K562 (cell line): ENCODE results near the gene TAL1. TPM values are rescaled to one million over a fixed set of nuclear protein-coding genes. Genes with fewer than 3 reads are reported as not detected.

Experiments used
- BHLHE40 ChIP-seq: IDR thresholded peaks from 2 replicates; pipeline ENCODE4 v1.6.1; 2011; ENCODE audit warnings: low read length, improper control_type of control experiment
- BRF1 ChIP-seq: IDR thresholded peaks from 3 replicates; pipeline ENCODE4 v1.6.1; 2011; ENCODE audit warnings: borderline replicate concordance, mild to moderate bottlenecking; ENCODE audit not compliant: insufficient read length; ENCODE audit errors: extremely low read depth
- CBX5 ChIP-seq: IDR thresholded peaks from 2 replicates; pipeline ENCODE4 v1.6.1; 2014; ENCODE audit warnings: low read depth, borderline replicate concordance
- CHD4 ChIP-seq: fragments of 200-600 bp; sonication (generic); IDR thresholded peaks from 3 replicates; pipeline ENCODE4 v1.6.1; 2012; ENCODE audit warnings: low read depth, mild to moderate bottlenecking, mixed read lengths, low read length, inconsistent platforms; ENCODE audit not compliant: insufficient read depth, insufficient replicate concordance, poor library complexity, severe bottlenecking
- CREB1 ChIP-seq, 2 experiments: sonication (generic) in 1 of 2; formaldehyde crosslinking in 1 of 2; IDR thresholded peaks; 2 replicates each; pipeline versions ENCODE4 v1.6.1 to v1.8.0; 2012 to 2022; ENCODE audit warnings: inconsistent platforms in 1 of 2, mild to moderate bottlenecking in 1 of 2, missing genetic modification reagents in 1 of 2, moderate library complexity in 1 of 2
- E2F3 ChIP-seq: fragments of 250-450 bp; sonication (Bioruptor Pico); IDR thresholded peaks from 2 replicates; pipeline ENCODE4 v1.4.0; 2020; ENCODE audit warnings: mild to moderate bottlenecking
- EWSR1 ChIP-seq: fragments of 450-650 bp; IDR thresholded peaks from 2 replicates; pipeline ENCODE4 v1.6.1; 2018; ENCODE audit warnings: borderline replicate concordance, mild to moderate bottlenecking, low read depth, moderate library complexity; ENCODE audit not compliant: partially characterized antibody
- GABPB2 ChIP-seq: fragments of 250-450 bp; sonication (Bioruptor Pico); conservative IDR thresholded peaks from 2 replicates; pipeline ENCODE4 v1.5.1; 2021; ENCODE audit warnings: mild to moderate bottlenecking
- HMG20A ChIP-seq: fragments of 450-650 bp; formaldehyde crosslinking; conservative IDR thresholded peaks from 2 replicates; pipeline ENCODE4 v1.4.0; 2020; ENCODE audit warnings: mild to moderate bottlenecking, mixed read lengths
- MCM5 ChIP-seq: fragments of 450-650 bp; IDR thresholded peaks from 2 replicates; pipeline ENCODE4 v1.6.1; 2016; ENCODE audit warnings: low read depth
- PHF8 ChIP-seq: fragments of 200-600 bp; sonication (generic); IDR thresholded peaks from 2 replicates; pipeline ENCODE4 v1.6.1; 2012; ENCODE audit warnings: mixed run types, mild to moderate bottlenecking, inconsistent platforms, low read length, moderate library complexity, borderline replicate concordance
- PML ChIP-seq: IDR thresholded peaks from 2 replicates; pipeline ENCODE4 v1.6.1; 2012; ENCODE audit warnings: low read length, inconsistent platforms
- RBM34 ChIP-seq: fragments of 200-400 bp; formaldehyde crosslinking; IDR thresholded peaks from 2 replicates; pipeline ENCODE4 v1.6.1; 2018; ENCODE audit warnings: low read length, borderline replicate concordance; ENCODE audit not compliant: insufficient read depth
- TCF7L2 ChIP-seq: fragments of 150-350 bp; IDR thresholded peaks from 2 replicates; pipeline ENCODE4 v1.6.1; 2016; ENCODE audit warnings: low read depth, mild to moderate bottlenecking, low read length, moderate library complexity
- ZNF41 ChIP-seq: fragments of 250-450 bp; sonication (Bioruptor Pico); conservative IDR thresholded peaks from 2 replicates; pipeline ENCODE4 v1.4.0; 2020; ENCODE audit warnings: mild to moderate bottlenecking
- ZNF830 ChIP-seq: fragments of 250-450 bp; sonication (Bioruptor Pico); IDR thresholded peaks from 2 replicates; pipeline ENCODE4 v1.5.0; 2021; ENCODE audit warnings: mild to moderate bottlenecking
- polyA plus RNA-seq, 8 experiments: library from polyadenylated mRNA; depleted of rRNA in 4 of 8; stranded (reverse) in 5 of 8; unstranded in 3 of 8; fragments of >200 nt; fragmentation: Nextera tagmentation in 2 of 8; fragmentation: Illumina TruSeq in 1 of 8; extraction: Ambion mirVana in 2 of 8; extraction: Trizol in 1 of 8; gene quantifications; 2 replicates each; pipeline versions ENCODE4 v1.2.1 to v1.2.3, GENCODE V29; 2011 to 2014; ENCODE audit warnings: inconsistent platforms in 1 of 8, missing spikeins in 1 of 8
- total RNA-seq, 7 experiments: library from RNA; depleted of rRNA in 6 of 7; stranded (reverse); fragments of >200 nt in 6 of 7; fragmentation: Illumina TruSeq in 2 of 7; extraction: Trizol in 2 of 7; gene quantifications; 2 replicates each; pipeline versions ENCODE4 v1.2.1 to v1.2.3, GENCODE V29; 2011 to 2021; ENCODE audit warnings: low replicate concordance in 1 of 7
- TF ChIP-seq, protein P1 (sequence below): sonication (generic); formaldehyde crosslinking; IDR thresholded peaks from 2 replicates; pipeline ENCODE4 v1.8.0; 2022; ENCODE audit warnings: mild to moderate bottlenecking, missing genetic modification reagents
- TF ChIP-seq, protein P2 (sequence below): sonication (generic); formaldehyde crosslinking; IDR thresholded peaks from 2 replicates; pipeline ENCODE4 v1.8.1; 2022; ENCODE audit warnings: missing genetic modification reagents
- TF ChIP-seq, protein P3 (sequence below): fragments of 250-450 bp; sonication (Bioruptor Pico); IDR thresholded peaks from 2 replicates; pipeline ENCODE4 v1.9.0; 2021; ENCODE audit warnings: mild to moderate bottlenecking
- TF ChIP-seq, protein P4 (sequence below), 2 experiments: fragments of 450-650 bp in 1 of 2; sonication (generic) in 1 of 2; formaldehyde crosslinking in 1 of 2; IDR thresholded peaks in 1 of 2; conservative IDR thresholded peaks in 1 of 2; 2 replicates each; pipeline versions ENCODE4 v1.6.1 to v1.8.1; 2016 to 2023; ENCODE audit warnings: mild to moderate bottlenecking in 2 of 2, moderate library complexity in 2 of 2, inconsistent platforms in 1 of 2, missing genetic modification reagents in 1 of 2
- TF ChIP-seq, protein P5 (sequence below): fragments of 250-450 bp; sonication (Bioruptor Pico); IDR thresholded peaks from 2 replicates; pipeline ENCODE4 v1.5.0; 2021; ENCODE audit warnings: mild to moderate bottlenecking, borderline replicate concordance

TAL1 gene
- total and polyA plus RNA-seq, 9 of the 15 experiments (the other 6 are each of a cell fraction or from before 2014, with no cell fraction given): 18.5 to 106 (median 59.7) TPM

DNA sequence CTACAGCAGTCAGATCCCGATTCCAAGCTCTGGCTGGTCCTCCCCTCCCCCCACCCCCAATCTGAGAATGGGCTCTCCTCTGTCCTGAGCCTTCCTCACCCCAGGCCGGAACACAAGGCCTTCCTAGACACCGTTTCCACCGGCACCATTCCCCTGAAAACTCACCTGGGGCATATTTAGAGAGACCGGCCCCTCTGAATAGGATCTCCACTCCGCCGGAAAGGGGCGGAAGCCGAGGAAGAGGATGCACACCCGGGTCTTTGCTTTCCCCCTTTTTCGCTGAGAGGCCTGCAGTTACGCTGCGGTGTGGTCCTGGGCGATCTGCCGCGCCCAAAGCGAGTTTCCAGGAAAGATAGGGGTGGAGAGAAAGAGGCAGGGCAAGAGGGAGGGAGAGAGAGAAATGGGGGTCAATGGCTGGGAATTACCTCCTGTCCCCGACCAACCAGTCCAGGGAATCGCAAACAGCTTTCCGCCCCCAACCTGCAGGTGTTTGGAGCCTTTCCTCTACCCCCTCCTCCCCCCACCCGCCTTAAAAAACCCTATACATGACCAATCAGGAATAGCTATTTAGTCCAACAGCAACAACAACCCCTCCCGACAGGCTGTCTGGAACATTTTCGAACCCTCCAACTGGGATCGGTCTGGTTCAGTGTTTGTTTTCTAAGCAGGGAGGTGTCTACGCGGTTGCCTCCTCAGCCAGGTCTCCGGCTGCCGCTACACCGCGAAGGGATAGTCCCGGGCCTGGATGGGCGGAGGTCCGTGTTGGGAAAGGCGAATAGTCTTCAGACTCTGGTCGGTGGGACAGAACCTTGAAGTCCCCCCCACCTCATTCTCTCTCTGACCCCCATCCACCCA is 2.8 kb downstream of the TAL1 start (continued):
- TF ChIP-seq CHD4: no peak
- TF ChIP-seq GABPB2: no peak
- TF ChIP-seq CBX5: no peak
- TF ChIP-seq TCF7L2: no peak
- TF ChIP-seq, protein P1, sequence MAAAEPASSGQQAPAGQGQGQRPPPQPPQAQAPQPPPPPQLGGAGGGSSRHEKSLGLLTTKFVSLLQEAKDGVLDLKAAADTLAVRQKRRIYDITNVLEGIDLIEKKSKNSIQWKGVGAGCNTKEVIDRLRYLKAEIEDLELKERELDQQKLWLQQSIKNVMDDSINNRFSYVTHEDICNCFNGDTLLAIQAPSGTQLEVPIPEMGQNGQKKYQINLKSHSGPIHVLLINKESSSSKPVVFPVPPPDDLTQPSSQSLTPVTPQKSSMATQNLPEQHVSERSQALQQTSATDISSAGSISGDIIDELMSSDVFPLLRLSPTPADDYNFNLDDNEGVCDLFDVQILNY: no peak
- TF ChIP-seq EWSR1: no peak
- no peak for TF ChIP-seq CREB1 (IDR thresholded peaks at IDR 0.05)
- 0 out of 2 replicates have a peak, but pooled peaks have one; percentile 23 for TF ChIP-seq CREB1 (CRISPR knock-in tag; IDR thresholded peaks at IDR 0.05)
- TF ChIP-seq RBM34: no peak
- TF ChIP-seq PHF8: peak; percentile 42; the same call in 1 of the 2 replicates
- TF ChIP-seq, protein P2, sequence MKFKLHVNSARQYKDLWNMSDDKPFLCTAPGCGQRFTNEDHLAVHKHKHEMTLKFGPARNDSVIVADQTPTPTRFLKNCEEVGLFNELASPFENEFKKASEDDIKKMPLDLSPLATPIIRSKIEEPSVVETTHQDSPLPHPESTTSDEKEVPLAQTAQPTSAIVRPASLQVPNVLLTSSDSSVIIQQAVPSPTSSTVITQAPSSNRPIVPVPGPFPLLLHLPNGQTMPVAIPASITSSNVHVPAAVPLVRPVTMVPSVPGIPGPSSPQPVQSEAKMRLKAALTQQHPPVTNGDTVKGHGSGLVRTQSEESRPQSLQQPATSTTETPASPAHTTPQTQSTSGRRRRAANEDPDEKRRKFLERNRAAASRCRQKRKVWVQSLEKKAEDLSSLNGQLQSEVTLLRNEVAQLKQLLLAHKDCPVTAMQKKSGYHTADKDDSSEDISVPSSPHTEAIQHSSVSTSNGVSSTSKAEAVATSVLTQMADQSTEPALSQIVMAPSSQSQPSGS: no peak
- peak; percentile 8; the same call in 1 of the 2 replicates for TF ChIP-seq ZNF830 (CRISPR knock-in tag)
- no peak; the same call in 1 of the 2 replicates for TF ChIP-seq BHLHE40
- no peak for TF ChIP-seq HMG20A (CRISPR knock-in tag)
- TF ChIP-seq ZNF41: 0 out of 2 replicates have a peak, but pooled peaks have one; percentile 33
- TF ChIP-seq BRF1: no peak
- TF ChIP-seq PML: peak; percentile 41; the same call in 1 of the 2 replicates
- no peak for TF ChIP-seq E2F3 (CRISPR knock-in tag)
- TF ChIP-seq, protein P3, sequence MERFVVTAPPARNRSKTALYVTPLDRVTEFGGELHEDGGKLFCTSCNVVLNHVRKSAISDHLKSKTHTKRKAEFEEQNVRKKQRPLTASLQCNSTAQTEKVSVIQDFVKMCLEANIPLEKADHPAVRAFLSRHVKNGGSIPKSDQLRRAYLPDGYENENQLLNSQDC: no peak
- no peak for TF ChIP-seq MCM5
- TF ChIP-seq, protein P4, sequence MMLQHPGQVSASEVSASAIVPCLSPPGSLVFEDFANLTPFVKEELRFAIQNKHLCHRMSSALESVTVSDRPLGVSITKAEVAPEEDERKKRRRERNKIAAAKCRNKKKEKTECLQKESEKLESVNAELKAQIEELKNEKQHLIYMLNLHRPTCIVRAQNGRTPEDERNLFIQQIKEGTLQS (IDR thresholded peaks at IDR 0.05): no peak
- TF ChIP-seq, protein P4 (CRISPR knock-in tag; conservative IDR thresholded peaks at IDR 0.05): no peak
- TF ChIP-seq, protein P5, sequence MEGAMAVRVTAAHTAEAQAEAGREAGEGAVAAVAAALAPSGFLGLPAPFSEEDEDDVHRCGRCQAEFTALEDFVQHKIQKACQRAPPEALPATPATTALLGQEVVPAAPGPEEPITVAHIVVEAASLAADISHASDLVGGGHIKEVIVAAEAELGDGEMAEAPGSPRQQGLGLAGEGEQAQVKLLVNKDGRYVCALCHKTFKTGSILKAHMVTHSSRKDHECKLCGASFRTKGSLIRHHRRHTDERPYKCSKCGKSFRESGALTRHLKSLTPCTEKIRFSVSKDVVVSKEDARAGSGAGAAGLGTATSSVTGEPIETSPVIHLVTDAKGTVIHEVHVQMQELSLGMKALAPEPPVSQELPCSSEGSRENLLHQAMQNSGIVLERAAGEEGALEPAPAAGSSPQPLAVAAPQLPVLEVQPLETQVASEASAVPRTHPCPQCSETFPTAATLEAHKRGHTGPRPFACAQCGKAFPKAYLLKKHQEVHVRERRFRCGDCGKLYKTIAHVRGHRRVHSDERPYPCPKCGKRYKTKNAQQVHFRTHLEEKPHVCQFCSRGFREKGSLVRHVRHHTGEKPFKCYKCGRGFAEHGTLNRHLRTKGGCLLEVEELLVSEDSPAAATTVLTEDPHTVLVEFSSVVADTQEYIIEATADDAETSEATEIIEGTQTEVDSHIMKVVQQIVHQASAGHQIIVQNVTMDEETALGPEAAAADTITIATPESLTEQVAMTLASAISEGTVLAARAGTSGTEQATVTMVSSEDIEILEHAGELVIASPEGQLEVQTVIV (CRISPR knock-in tag): no peak
